Upper lobe of left lung (tissue), 4 donors: Measurements from ENCODE around the gene MED19.

Source experiments
- EP300 ChIP-seq, 4 donors: sonication (generic); formaldehyde crosslinking; IDR thresholded peaks; one replicate each; pipeline ENCODE4 v1.5.1; 2017; ENCODE audit warnings: antibody characterized with exemption in 4 of 4, control low read depth in 2 of 4
- POLR2A ChIP-seq, 4 donors: fragments of 450-650 bp; IDR thresholded peaks; one replicate each; pipeline ENCODE4 v1.5.1; 2016 to 2017; ENCODE audit warnings: antibody characterized with exemption in 4 of 4, mild to moderate bottlenecking in 2 of 4
- POLR2AphosphoS5 ChIP-seq, 2 donors: sonication (generic); formaldehyde crosslinking; IDR thresholded peaks; one replicate each; pipeline ENCODE4 v1.5.1; 2017; ENCODE audit warnings: antibody characterized with exemption in 2 of 2
- TF ChIP-seq, protein P1 (sequence below), 6 experiments: fragments of 450-650 bp in 4 of 6; fragments of 200-600 bp in 2 of 6; sonication (generic) in 2 of 6; IDR thresholded peaks; one replicate each; pipeline ENCODE4 v1.5.1; 2016 to 2019; ENCODE audit warnings: antibody characterized with exemption in 6 of 6

DNA sequence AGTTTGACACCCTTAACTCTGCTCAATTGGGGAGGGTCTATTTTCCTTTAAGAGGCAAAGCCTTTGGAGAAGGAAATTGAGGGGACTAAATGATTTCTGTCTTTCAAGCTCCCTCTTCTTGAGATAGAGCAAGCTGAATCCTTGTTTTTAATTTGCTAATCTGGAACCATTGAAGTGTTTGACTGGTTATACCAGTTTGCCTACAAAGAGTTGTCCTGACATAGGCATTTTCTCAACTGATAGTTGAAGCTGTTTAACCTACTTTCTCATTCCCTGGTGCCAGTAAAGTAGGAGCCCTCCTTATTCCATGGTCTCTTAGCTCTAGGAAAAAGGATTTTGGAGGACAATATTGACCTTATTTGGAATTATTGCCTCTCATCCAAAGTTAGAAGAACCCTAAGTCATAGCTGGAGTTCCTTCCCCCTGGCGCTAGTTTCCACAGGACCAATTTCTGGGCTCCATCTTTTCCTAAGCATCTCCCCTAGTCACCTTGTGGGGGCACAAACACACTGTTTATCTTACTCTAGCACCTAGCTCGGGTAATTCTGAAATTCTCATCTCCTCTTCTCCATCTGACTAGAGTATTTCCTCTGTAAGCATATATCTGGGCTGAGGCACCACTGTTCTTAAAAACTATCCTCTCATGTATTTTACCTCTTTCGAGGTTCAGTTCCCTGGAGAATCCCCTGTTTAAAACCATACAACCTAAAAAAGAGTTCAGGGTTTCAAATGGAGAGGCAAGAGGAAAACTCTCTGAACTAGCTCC, 36.7 kb downstream of the MED19 start:
- TF ChIP-seq, protein P1, sequence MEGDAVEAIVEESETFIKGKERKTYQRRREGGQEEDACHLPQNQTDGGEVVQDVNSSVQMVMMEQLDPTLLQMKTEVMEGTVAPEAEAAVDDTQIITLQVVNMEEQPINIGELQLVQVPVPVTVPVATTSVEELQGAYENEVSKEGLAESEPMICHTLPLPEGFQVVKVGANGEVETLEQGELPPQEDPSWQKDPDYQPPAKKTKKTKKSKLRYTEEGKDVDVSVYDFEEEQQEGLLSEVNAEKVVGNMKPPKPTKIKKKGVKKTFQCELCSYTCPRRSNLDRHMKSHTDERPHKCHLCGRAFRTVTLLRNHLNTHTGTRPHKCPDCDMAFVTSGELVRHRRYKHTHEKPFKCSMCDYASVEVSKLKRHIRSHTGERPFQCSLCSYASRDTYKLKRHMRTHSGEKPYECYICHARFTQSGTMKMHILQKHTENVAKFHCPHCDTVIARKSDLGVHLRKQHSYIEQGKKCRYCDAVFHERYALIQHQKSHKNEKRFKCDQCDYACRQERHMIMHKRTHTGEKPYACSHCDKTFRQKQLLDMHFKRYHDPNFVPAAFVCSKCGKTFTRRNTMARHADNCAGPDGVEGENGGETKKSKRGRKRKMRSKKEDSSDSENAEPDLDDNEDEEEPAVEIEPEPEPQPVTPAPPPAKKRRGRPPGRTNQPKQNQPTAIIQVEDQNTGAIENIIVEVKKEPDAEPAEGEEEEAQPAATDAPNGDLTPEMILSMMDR (IDR thresholded peaks at IDR 0.05), result no peak
- TF ChIP-seq POLR2A (IDR thresholded peaks at IDR 0.05) (no peak), POLR2AphosphoS5 (IDR thresholded peaks at IDR 0.05) (no peak), EP300 (IDR thresholded peaks at IDR 0.05) (no peak)
